ENCODE measurements around the gene LAG3. TPM values are rescaled to one million over a fixed set of nuclear protein-coding genes. Genes with fewer than 3 reads are reported as not detected.

LAG3 gene
- total RNA-seq, 1 experiment from 2014 or later = 3.3 TPM

- Histone ChIP-seq H3K4me2 (ENCODE audit: low read length) (no peak overlapping the region), H3K79me2 (ENCODE audit: insufficient read depth, low read length) (no peaks in the 10 kb centered on the region), H3K36me3 (ENCODE audit: control insufficient read depth in 1 of 2, insufficient read depth in 2 of 2, low read length in 2 of 2) (no peaks in the 10 kb centered on the region), H3K9ac (ENCODE audit: low read length) (no peak overlapping the region), H2AFZ (ENCODE audit: low read depth, low read length, poor library complexity, severe bottlenecking) (no peak overlapping the region), H4K20me1 (ENCODE audit: insufficient read depth) (no peaks in the 10 kb centered on the region), H3K4me3 (replicated peaks in 1 of 2; ENCODE audit: low read depth in 1 of 2, low read length in 2 of 2) (no peak overlapping the region), H3K27ac (ENCODE audit: low read depth, low read length) (no peak overlapping the region), H3K27me3 (ENCODE audit: insufficient read depth, low read length) (no peaks in the 10 kb centered on the region), H3K9me3 (ENCODE audit: control insufficient read depth in 1 of 2, insufficient read depth in 1 of 2, low read depth in 1 of 2, low read length in 2 of 2) (no peaks in the 10 kb centered on the region), H3K4me1 (ENCODE audit: control insufficient read depth in 1 of 2, insufficient read depth in 2 of 2, low read length in 2 of 2) (peaks cover 2 to 8% of the 10 kb centered on the region in 2 experiments; a peak in 3 of 4 replicates), H3K9me2 (ENCODE audit: insufficient read depth) (no peaks in the 10 kb centered on the region)
- DNase-seq (ENCODE audit: low read depth, low spot score) (no peak), ATAC-seq (no peak)
- TF ChIP-seq JUND (IDR thresholded peaks at IDR 0.05) = no peak
- no peak for TF ChIP-seq YY1 (IDR thresholded peaks at IDR 0.05; ENCODE audit: extremely low read depth, insufficient replicate concordance, low read depth, low read length)
- TF ChIP-seq ZNF274 (IDR thresholded peaks at IDR 0.05; ENCODE audit: low read depth, low read length) = no peak
- TF ChIP-seq CBX3 (IDR thresholded peaks at IDR 0.05; ENCODE audit: low read depth) = no peak
- no peak for TF ChIP-seq EZH2phosphoT487 (IDR thresholded peaks at IDR 0.05; ENCODE audit: borderline replicate concordance)
- intact Hi-C loops (cut with micrococcal nuclease) = no loop called here
- ChIA-PET RAD21 (ENCODE audit: low non-redundant PET in 1 of 2, low total read pairs in 2 of 2, uncharacterized antibody in 2 of 2, unreplicated experiment in 2 of 2) (no interaction called here), CTCF (no interaction called here), POLR2A (no interaction called here)
- no TSS peak for BruUV-seq (replicated peaks)
Observed at GRCh38 chr12:6810758-6811157, 38.4 kb downstream of the LAG3 start.

GRCh38 chr12:6813363-6813762 lies 41.0 kb downstream of the LAG3 start:
- no peak overlapping the region for H3K9ac ChIP-seq (ENCODE audit: low read length)
- no peak overlapping the region for H3K27ac ChIP-seq (ENCODE audit: low read depth, low read length)
- no peak for ATAC-seq
- POLR2A ChIA-PET = interaction anchor here (1.3 kb wide), 1 partner anchor 38 kb away, joined by 3 read pairs; the partner anchor contains the start of genes CDCA3 and USP5
- no peak overlapping the region for H2AFZ ChIP-seq (ENCODE audit: low read depth, low read length, poor library complexity, severe bottlenecking)
- H3K79me2 ChIP-seq (ENCODE audit: insufficient read depth, low read length) = no peaks in the 10 kb centered on the region
- no peaks in the 10 kb centered on the region for H3K27me3 ChIP-seq (ENCODE audit: insufficient read depth, low read length)
- no peak for DNase-seq (ENCODE audit: low read depth, low spot score)
- H3K9me3 ChIP-seq (ENCODE audit: control insufficient read depth in 1 of 2, insufficient read depth in 1 of 2, low read depth in 1 of 2, low read length in 2 of 2) = no peaks in the 10 kb centered on the region
- RAD21 ChIA-PET (ENCODE audit: low non-redundant PET in 1 of 2, low total read pairs in 2 of 2, uncharacterized antibody in 2 of 2, unreplicated experiment in 2 of 2) = no interaction called here
- BruUV-seq (replicated peaks) = no TSS peak
- intact Hi-C loops (cut with micrococcal nuclease) = no loop called here
- H3K4me1 ChIP-seq (ENCODE audit: control insufficient read depth in 1 of 2, insufficient read depth in 2 of 2, low read length in 2 of 2) = no peaks in the 10 kb centered on the region; a peak in 1 of 4 replicates
- H3K36me3 ChIP-seq (ENCODE audit: control insufficient read depth in 1 of 2, insufficient read depth in 2 of 2, low read length in 2 of 2) = no peaks in the 10 kb centered on the region
- H4K20me1 ChIP-seq (ENCODE audit: insufficient read depth) = no peaks in the 10 kb centered on the region
- no peak overlapping the region for H3K4me2 ChIP-seq (ENCODE audit: low read length)
- H3K4me3 ChIP-seq (replicated peaks in 1 of 2; ENCODE audit: low read depth in 1 of 2, low read length in 2 of 2) = no peak overlapping the region
- CTCF ChIA-PET = interaction anchor here (1.0 kb wide), 1 partner anchor 61 kb away, joined by 3 read pairs; no protein-coding TSS in a partner anchor
- H3K9me2 ChIP-seq (ENCODE audit: insufficient read depth) = no peaks in the 10 kb centered on the region
- TF ChIP-seq CBX3 (IDR thresholded peaks at IDR 0.05; ENCODE audit: low read depth) = no peak
- TF ChIP-seq JUND (IDR thresholded peaks at IDR 0.05) = no peak
- TF ChIP-seq EZH2phosphoT487 (IDR thresholded peaks at IDR 0.05; ENCODE audit: borderline replicate concordance) = no peak
- no peak for TF ChIP-seq CTCF (IDR thresholded peaks at IDR 0.05 in 2 of 3, conservative IDR thresholded peaks at IDR 0.05 in 1 of 3; ENCODE audit: borderline replicate concordance in 1 of 3, insufficient read depth in 1 of 3, low read depth in 2 of 3, low read length in 2 of 3)
- TF ChIP-seq SRF (IDR thresholded peaks at IDR 0.05; ENCODE audit: low read depth) = no peak
- TF ChIP-seq FOSL1 (IDR thresholded peaks at IDR 0.05; ENCODE audit: low read depth) = no peak
- no peak for TF ChIP-seq EGR1 (IDR thresholded peaks at IDR 0.05; ENCODE audit: low read depth)
- no peak for TF ChIP-seq SIN3A (IDR thresholded peaks at IDR 0.05; ENCODE audit: low read depth)
- TF ChIP-seq ATF3 (IDR thresholded peaks at IDR 0.05) = no peak
- TF ChIP-seq POLR2A (IDR thresholded peaks at IDR 0.05; ENCODE audit: borderline replicate concordance, extremely low read depth, insufficient read depth, insufficient read length) = no peak
- no peak for TF ChIP-seq ZFX (IDR thresholded peaks at IDR 0.05)
- no peak for TF ChIP-seq ELF1 (IDR thresholded peaks at IDR 0.05; ENCODE audit: borderline replicate concordance, low read depth)
- TF ChIP-seq REST (IDR thresholded peaks at IDR 0.05; ENCODE audit: low read depth) = no peak

All from HCT116 (cell line).